ENCODE data around the gene MYLK3. TPM values are rescaled to one million over a fixed set of nuclear protein-coding genes. Genes with fewer than 3 reads are reported as not detected.

MYLK3 gene
- total RNA-seq, 6 experiments from 2014 or later, result 0.06 to 0.44 (median 0.23) TPM

- DNase-seq (no peak), ATAC-seq (no peak)
- H3K9me3 ChIP-seq, result no peaks in the 10 kb centered on the region
- WGBS (ENCODE audit: insufficient coverage, low coverage, low lambda C conversion rate, missing lambda C conversion rate), result 87% methylated on average over 8 of the region's 8 CpGs
- intact Hi-C loops (cut with DNase I), result no loop called here
- H3K27me3 ChIP-seq, result no peaks in the 10 kb centered on the region
- H3K36me3 ChIP-seq, result no peaks in the 10 kb centered on the region
- no peak overlapping the region for H3K27ac ChIP-seq
- no peaks in the 10 kb centered on the region for H3K4me1 ChIP-seq
- peak overlapping the region in 1 of 3 donors; percentile 70 for H3K4me3 ChIP-seq
- TF ChIP-seq CTCF (IDR thresholded peaks at IDR 0.05), result no peak
- no peak for TF ChIP-seq POLR2A (IDR thresholded peaks at IDR 0.05)
These were observed 42.6 kb upstream of the MYLK3 start for GRCh38 chr16:46790599-46791270.

- intact Hi-C loops (cut with DNase I), result no loop called here
- no peaks in the 10 kb centered on the region for H3K9me3 ChIP-seq
- DNase-seq (peak; percentile 88 to 92 (median 90)), ATAC-seq (peak; percentile 99 to 100 (median 99))
- H3K4me3 ChIP-seq, result peak overlapping the region; percentile 56 to 73 (median 70)
- H3K36me3 ChIP-seq, result no peaks in the 10 kb centered on the region
- no peaks in the 10 kb centered on the region for H3K27me3 ChIP-seq
- no peak for TF ChIP-seq POLR2A (IDR thresholded peaks at IDR 0.05)
- TF ChIP-seq CTCF (IDR thresholded peaks at IDR 0.05), result no peak
- peak overlapping the region in 1 of 3 donors; percentile 36 for H3K27ac ChIP-seq
- WGBS (ENCODE audit: insufficient coverage, low coverage, low lambda C conversion rate, missing lambda C conversion rate), result 29% methylated on average over 6 of the region's 43 CpGs
- no peaks in the 10 kb centered on the region for H3K4me1 ChIP-seq
These were observed 41.6 kb upstream of the MYLK3 start for GRCh38 chr16:46789499-46790414.

GRCh38 chr16:46788891-46789474 is 40.8 kb upstream of the MYLK3 start:
- WGBS (ENCODE audit: insufficient coverage, low coverage, low lambda C conversion rate, missing lambda C conversion rate), result 43% methylated on average over 3 of the region's 3 CpGs
- ATAC-seq (peak in 2 of 4 donors; percentile 9), DNase-seq (no peak)
- Histone ChIP-seq H3K9me3 (no peaks in the 10 kb centered on the region), H3K4me3 (no peak overlapping the region), H3K27me3 (no peaks in the 10 kb centered on the region), H3K4me1 (no peaks in the 10 kb centered on the region), H3K36me3 (no peaks in the 10 kb centered on the region), H3K27ac (no peak overlapping the region)
- TF ChIP-seq CTCF (IDR thresholded peaks at IDR 0.05), result no peak
- intact Hi-C loops (cut with DNase I), result no loop called here

GRCh38 chr16:46787909-46788308 is 39.8 kb upstream of the MYLK3 start:
- H3K27ac ChIP-seq, result no peak overlapping the region
- H3K4me3 ChIP-seq, result no peak overlapping the region
- DNase-seq, result no peak
- ATAC-seq, result no peak
- H3K4me1 ChIP-seq, result no peaks in the 10 kb centered on the region
- no peaks in the 10 kb centered on the region for H3K27me3 ChIP-seq
- TF ChIP-seq CTCF (IDR thresholded peaks at IDR 0.05) (no peak), POLR2A (IDR thresholded peaks at IDR 0.05) (no peak)
- WGBS (ENCODE audit: insufficient coverage, low coverage, low lambda C conversion rate, missing lambda C conversion rate), result 50% methylated on average over 1 of the region's 1 CpG
- intact Hi-C loops (cut with DNase I), result no loop called here
- no peaks in the 10 kb centered on the region for H3K9me3 ChIP-seq
- H3K36me3 ChIP-seq, result no peaks in the 10 kb centered on the region

All from right lobe of liver (tissue), 6 donors.